HCT116 (cell line): Measurements from ENCODE around the gene NLRP10. TPM values are rescaled to one million over a fixed set of nuclear protein-coding genes. Genes with fewer than 3 reads are reported as not detected.
A peak's percentile ranks its signal among the peaks of the same experiment; 100 is the strongest.

Experiments
- ATAC-seq: fragments of 200-7000 bp; cut with Tn5 transposase; 2 replicates; pipeline ENCODE4 v1.9.1; 2020; ENCODE audit warnings: mild to moderate bottlenecking, moderate library complexity
- BruUV-seq: library from RNA; stranded (reverse); fragments of 400-500 nt; replicated peaks from 2 replicates; lab custom pipeline; 2021; lab: Mats Ljungman, UMichigan
- CTCF ChIA-PET: fragments of 300-600 bp; sonication (Branson Sonifier 250); formaldehyde crosslinking; loops from one replicate; lab custom pipeline; 2021; ENCODE audit warnings: antibody characterized with exemption; lab: Charles Lee
- POLR2A ChIA-PET: fragments of 300-600, 350-600 bp; sonication (Branson Sonifier 250); formaldehyde crosslinking; loops from one replicate; lab custom pipeline; 2021; ENCODE audit warnings: antibody characterized with exemption; lab: Charles Lee
- RAD21 ChIA-PET, 2 experiments: fragments of 300-600 bp; sonication (Branson Sonifier 250); formaldehyde crosslinking; loops; one replicate each; lab custom pipeline; 2023; ENCODE audit warnings: low total read pairs in 2 of 2; ENCODE audit not compliant: uncharacterized antibody in 2 of 2, unreplicated experiment in 2 of 2, low non-redundant PET in 1 of 2; lab: Charles Lee
- DNase-seq: peaks from one replicate; pipeline ENCODE4 v3.0.0-alpha.2; 2010; ENCODE audit warnings: low read depth, low spot score
- H2AFZ ChIP-seq: fragments of 200-600 bp; shearing (Covaris generic), sonication (generic); 2 replicates; pipeline ENCODE4 v1.6.1; 2017; ENCODE audit warnings: low read depth, mixed run types, mixed read lengths, antibody characterized with exemption, low read length; ENCODE audit not compliant: poor library complexity, severe bottlenecking
- H3K27ac ChIP-seq: 2 replicates; pipeline ENCODE4 v1.5.1; 2012; ENCODE audit warnings: low read depth, low read length
- H3K27me3 ChIP-seq: fragments of 200-600 bp; sonication (generic); 2 replicates; pipeline ENCODE4 v1.6.1; 2016; ENCODE audit warnings: mixed run types, low read length, mixed read lengths; ENCODE audit not compliant: insufficient read depth
- H3K36me3 ChIP-seq, 2 experiments: fragments of 200-500 bp in 1 of 2; fragments of 200-600 bp in 1 of 2; sonication (Bioruptor generic) in 1 of 2; sonication (generic) in 1 of 2; 2 replicates each; pipeline versions ENCODE4 v1.5.1 to v1.6.1; 2014 to 2016; ENCODE audit warnings: low read length in 2 of 2, inconsistent platforms in 1 of 2, mixed read lengths in 1 of 2, mixed run types in 1 of 2; ENCODE audit not compliant: insufficient read depth in 2 of 2, control insufficient read depth in 1 of 2
- H3K4me1 ChIP-seq, 2 experiments: fragments of 200-600 bp in 1 of 2; sonication (generic) in 1 of 2; 2 replicates each; pipeline versions ENCODE4 v1.5.1 to v1.6.1; 2012 to 2017; ENCODE audit warnings: low read length in 2 of 2, inconsistent platforms in 1 of 2, mild to moderate bottlenecking in 1 of 2, mixed read lengths in 1 of 2, mixed run types in 1 of 2, moderate library complexity in 1 of 2; ENCODE audit not compliant: insufficient read depth in 2 of 2, control insufficient read depth in 1 of 2
- H3K4me2 ChIP-seq: fragments of 200-600 bp; sonication (generic); 2 replicates; pipeline ENCODE4 v1.6.1; 2017; ENCODE audit warnings: mixed run types, low read length, mixed read lengths
- H3K4me3 ChIP-seq, 2 experiments: fragments of 200-600 bp in 1 of 2; sonication (generic) in 1 of 2; replicated peaks in 1 of 2; 2 replicates each; pipeline ENCODE4 v1.5.1; 2011 to 2016; ENCODE audit warnings: low read length in 2 of 2, control low read depth in 1 of 2, low read depth in 1 of 2, mild to moderate bottlenecking in 1 of 2, mixed read lengths in 1 of 2, mixed run types in 1 of 2
- H3K79me2 ChIP-seq: fragments of 200-600 bp; sonication (generic); 2 replicates; pipeline ENCODE4 v1.6.1; 2017; ENCODE audit warnings: mild to moderate bottlenecking, mixed run types, low read length, moderate library complexity, mixed read lengths; ENCODE audit not compliant: insufficient read depth
- H3K9ac ChIP-seq: fragments of 200-600 bp; sonication (generic); 2 replicates; pipeline ENCODE4 v1.6.1; 2016; ENCODE audit warnings: low read length, mixed read lengths
- H3K9me2 ChIP-seq: fragments of 200-600 bp; sonication (generic), shearing (Covaris generic); 2 replicates; pipeline ENCODE4 v1.6.1; 2017; ENCODE audit warnings: mixed run types, mild to moderate bottlenecking, moderate library complexity; ENCODE audit not compliant: insufficient read depth
- H3K9me3 ChIP-seq, 2 experiments: fragments of 200-500 bp in 1 of 2; fragments of 200-600 bp in 1 of 2; sonication (Bioruptor generic) in 1 of 2; sonication (generic) in 1 of 2; 2 replicates each; pipeline ENCODE4 v1.6.1; 2014 to 2017; ENCODE audit warnings: low read length in 2 of 2, mixed read lengths in 2 of 2, inconsistent platforms in 1 of 2, low read depth in 1 of 2, mild to moderate bottlenecking in 1 of 2, mixed run types in 1 of 2, moderate library complexity in 1 of 2; ENCODE audit not compliant: control insufficient read depth in 1 of 2, insufficient read depth in 1 of 2
- H4K20me1 ChIP-seq: fragments of 200-600 bp; sonication (generic), shearing (Covaris generic); 2 replicates; pipeline ENCODE4 v1.6.1; 2017; ENCODE audit warnings: mixed run types, mild to moderate bottlenecking, moderate library complexity; ENCODE audit not compliant: insufficient read depth
- ATF3 ChIP-seq: IDR thresholded peaks from 2 replicates; pipeline ENCODE4 v1.6.1; 2012
- CEBPB ChIP-seq: IDR thresholded peaks from 2 replicates; pipeline ENCODE4 v1.6.1; 2012; ENCODE audit warnings: low read depth
- CTCF ChIP-seq, 3 experiments: fragments of 200-600 bp in 1 of 3; sonication (generic) in 1 of 3; IDR thresholded peaks in 2 of 3; conservative IDR thresholded peaks in 1 of 3; 2 replicates each; pipeline ENCODE4 v1.5.1; 2012 to 2017; ENCODE audit warnings: low read depth in 2 of 3, low read length in 2 of 3, antibody characterized with exemption in 1 of 3, borderline replicate concordance in 1 of 3, control low read depth in 1 of 3, mild to moderate bottlenecking in 1 of 3, mixed read lengths in 1 of 3, mixed run types in 1 of 3, moderate library complexity in 1 of 3; ENCODE audit not compliant: insufficient read depth in 1 of 3
- ELF1 ChIP-seq: IDR thresholded peaks from 2 replicates; pipeline ENCODE4 v1.6.1; 2012; ENCODE audit warnings: low read depth, borderline replicate concordance
- EZH2 ChIP-seq: fragments of 200-600 bp; sonication (generic); IDR thresholded peaks from 2 replicates; pipeline ENCODE4 v1.6.1; 2017; ENCODE audit warnings: antibody characterized with exemption, mixed run types
- MAX ChIP-seq: IDR thresholded peaks from 2 replicates; pipeline ENCODE4 v1.6.1; 2012
- RAD21 ChIP-seq: IDR thresholded peaks from 2 replicates; pipeline ENCODE4 v1.6.1; 2012; ENCODE audit warnings: low read depth, mild to moderate bottlenecking
- REST ChIP-seq: IDR thresholded peaks from 2 replicates; pipeline ENCODE4 v1.6.1; 2012; ENCODE audit warnings: low read depth
- SP1 ChIP-seq: IDR thresholded peaks from 2 replicates; pipeline ENCODE4 v1.6.1; 2012; ENCODE audit warnings: low read depth
- ZNF274 ChIP-seq: fragments of 200-500 bp; sonication (Bioruptor generic); IDR thresholded peaks from 2 replicates; pipeline ENCODE4 v1.6.1; 2014; ENCODE audit warnings: mild to moderate bottlenecking, low read depth, low read length, inconsistent platforms
- intact Hi-C: fragments of 100-400 bp; cut with micrococcal nuclease; formaldehyde crosslinking; loops from 2 replicates; pipeline ENCODE4 v1.10.0; 2022
- total RNA-seq: library from RNA; stranded (reverse); gene quantifications from one replicate; pipeline ENCODE4 v1.2.1, GENCODE V29; 2021; ENCODE audit not compliant: unreplicated experiment

NLRP10 gene
- total RNA-seq, 1 experiment from 2014 or later, result not detected

- no peak for TF ChIP-seq REST
- no peak for TF ChIP-seq SP1
- TF ChIP-seq EZH2, result no peak
- TF ChIP-seq ELF1, result no peak
- TF ChIP-seq, all 23 proteins: peak for 0
Observed at GRCh38 chr11:7981619-7982157, 16.4 kb upstream of the NLRP10 start (continued).

GRCh38 chr11:7977232-7977917, 12.1 kb upstream of the NLRP10 start:
- intact Hi-C loops, result no loop called here
- H3K36me3 ChIP-seq, result no peaks in the 10 kb centered on the region

More at GRCh38 chr11:7977232-7977917, 12.1 kb upstream of the NLRP10 start:
- Histone ChIP-seq H3K27ac (no peak overlapping the region), H3K9ac (no peak overlapping the region), H4K20me1 (no peaks in the 10 kb centered on the region), H3K79me2 (no peaks in the 10 kb centered on the region), H3K27me3 (0 out of 2 replicates have a peak, but pooled peaks cover 8% of the 10 kb centered on the region), H3K4me3 (no peak overlapping the region), H3K9me2 (no peaks in the 10 kb centered on the region), H2AFZ (no peak overlapping the region), H3K4me2 (no peak overlapping the region), H3K4me1 (no peaks in the 10 kb centered on the region), H3K9me3 (no peaks in the 10 kb centered on the region)
- no peak for ATAC-seq
- POLR2A ChIA-PET, result no interaction called here
- no TSS peak for BruUV-seq
- RAD21 ChIA-PET, result no interaction called here
- CTCF ChIA-PET, result interaction anchor here (2.9 kb wide), 1 partner anchor 9 kb away, joined by 14 read pairs; the partner anchor contains the start of gene EIF3F
- TF ChIP-seq ZNF274, result no peak
- TF ChIP-seq CEBPB, result peak; percentile 72
- no peak for TF ChIP-seq CTCF (IDR thresholded peaks at IDR 0.05 in 2 of 3, conservative IDR thresholded peaks at IDR 0.05 in 1 of 3; ENCODE audit: borderline replicate concordance in 1 of 3, insufficient read depth in 1 of 3, low read depth in 2 of 3, low read length in 2 of 3)
- no peak for TF ChIP-seq SP1
- TF ChIP-seq ATF3, result peak; percentile 52; the same call in 1 of the 2 replicates
- TF ChIP-seq RAD21, result no peak
- no peak for TF ChIP-seq MAX
- no peak for DNase-seq
